ENCODE results near the gene CCDC88A. TPM values are rescaled to one million over a fixed set of nuclear protein-coding genes. Genes with fewer than 3 reads are reported as not detected.

The CCDC88A gene
- total RNA-seq, 1 experiment from 2014 or later, result 27.2 TPM

GRCh38 chr2:55330541-55331297, 88.9 kb downstream of the CCDC88A start:
- Histone ChIP-seq H3K27me3 (ENCODE audit: insufficient read depth, low read length) (no peaks in the 10 kb centered on the region), H3K4me3 (replicated peaks in 1 of 2; ENCODE audit: low read depth in 1 of 2, low read length in 2 of 2) (no peak overlapping the region), H4K20me1 (ENCODE audit: insufficient read depth) (no peaks in the 10 kb centered on the region), H3K4me1 (ENCODE audit: control insufficient read depth in 1 of 2, insufficient read depth in 2 of 2, low read length in 2 of 2) (no peaks in the 10 kb centered on the region), H3K27ac (ENCODE audit: low read depth, low read length) (no peak overlapping the region), H3K4me2 (ENCODE audit: low read length) (no peak overlapping the region), H3K9ac (ENCODE audit: low read length) (no peak overlapping the region), H2AFZ (ENCODE audit: low read depth, low read length, poor library complexity, severe bottlenecking) (no peak overlapping the region), H3K36me3 (ENCODE audit: control insufficient read depth in 1 of 2, insufficient read depth in 2 of 2, low read length in 2 of 2) (peaks cover 0 to 4% of the 10 kb centered on the region in 2 experiments; a peak in 1 of 4 replicates), H3K79me2 (ENCODE audit: insufficient read depth, low read length) (no peaks in the 10 kb centered on the region), H3K9me2 (ENCODE audit: insufficient read depth) (no peaks in the 10 kb centered on the region), H3K9me3 (ENCODE audit: control insufficient read depth in 1 of 2, insufficient read depth in 1 of 2, low read depth in 1 of 2, low read length in 2 of 2) (no peaks in the 10 kb centered on the region)
- ChIA-PET POLR2A (no interaction called here), CTCF (no interaction called here), RAD21 (ENCODE audit: low non-redundant PET in 1 of 2, low total read pairs in 2 of 2, uncharacterized antibody in 2 of 2, unreplicated experiment in 2 of 2) (no interaction called here)
- no TSS peak for BruUV-seq (replicated peaks)
- no peak for TF ChIP-seq POLR2AphosphoS5 (IDR thresholded peaks at IDR 0.05; ENCODE audit: low read depth, low read length)
- TF ChIP-seq ELF1 (IDR thresholded peaks at IDR 0.05; ENCODE audit: borderline replicate concordance, low read depth), result no peak
- no peak for TF ChIP-seq ZNF274 (IDR thresholded peaks at IDR 0.05; ENCODE audit: low read depth, low read length)
- TF ChIP-seq SP1 (IDR thresholded peaks at IDR 0.05; ENCODE audit: low read depth), result no peak
- TF ChIP-seq, protein P1, sequence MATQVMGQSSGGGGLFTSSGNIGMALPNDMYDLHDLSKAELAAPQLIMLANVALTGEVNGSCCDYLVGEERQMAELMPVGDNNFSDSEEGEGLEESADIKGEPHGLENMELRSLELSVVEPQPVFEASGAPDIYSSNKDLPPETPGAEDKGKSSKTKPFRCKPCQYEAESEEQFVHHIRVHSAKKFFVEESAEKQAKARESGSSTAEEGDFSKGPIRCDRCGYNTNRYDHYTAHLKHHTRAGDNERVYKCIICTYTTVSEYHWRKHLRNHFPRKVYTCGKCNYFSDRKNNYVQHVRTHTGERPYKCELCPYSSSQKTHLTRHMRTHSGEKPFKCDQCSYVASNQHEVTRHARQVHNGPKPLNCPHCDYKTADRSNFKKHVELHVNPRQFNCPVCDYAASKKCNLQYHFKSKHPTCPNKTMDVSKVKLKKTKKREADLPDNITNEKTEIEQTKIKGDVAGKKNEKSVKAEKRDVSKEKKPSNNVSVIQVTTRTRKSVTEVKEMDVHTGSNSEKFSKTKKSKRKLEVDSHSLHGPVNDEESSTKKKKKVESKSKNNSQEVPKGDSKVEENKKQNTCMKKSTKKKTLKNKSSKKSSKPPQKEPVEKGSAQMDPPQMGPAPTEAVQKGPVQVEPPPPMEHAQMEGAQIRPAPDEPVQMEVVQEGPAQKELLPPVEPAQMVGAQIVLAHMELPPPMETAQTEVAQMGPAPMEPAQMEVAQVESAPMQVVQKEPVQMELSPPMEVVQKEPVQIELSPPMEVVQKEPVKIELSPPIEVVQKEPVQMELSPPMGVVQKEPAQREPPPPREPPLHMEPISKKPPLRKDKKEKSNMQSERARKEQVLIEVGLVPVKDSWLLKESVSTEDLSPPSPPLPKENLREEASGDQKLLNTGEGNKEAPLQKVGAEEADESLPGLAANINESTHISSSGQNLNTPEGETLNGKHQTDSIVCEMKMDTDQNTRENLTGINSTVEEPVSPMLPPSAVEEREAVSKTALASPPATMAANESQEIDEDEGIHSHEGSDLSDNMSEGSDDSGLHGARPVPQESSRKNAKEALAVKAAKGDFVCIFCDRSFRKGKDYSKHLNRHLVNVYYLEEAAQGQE (IDR thresholded peaks at IDR 0.05; ENCODE audit: low read depth), result no peak
- TF ChIP-seq SRF (IDR thresholded peaks at IDR 0.05; ENCODE audit: low read depth), result no peak
- no peak for TF ChIP-seq JUND (IDR thresholded peaks at IDR 0.05)
- ATAC-seq (no peak), DNase-seq (ENCODE audit: low read depth, low spot score) (no peak)
- intact Hi-C loops (cut with micrococcal nuclease), result no loop called here

Measured in HCT116 (cell line).